Mesendoderm (in vitro differentiated cells): ENCODE results near the gene ZNF391. TPM values are rescaled to one million over a fixed set of nuclear protein-coding genes. Genes with fewer than 3 reads are reported as not detected.

Source experiments
- small RNA-seq: library from polyadenylated mRNA; stranded (forward); fragments of <200 nt; extraction: miRNeasy Mini kit (QIAGEN cat#:217004); gene quantifications from one replicate; pipeline ENCODE3, GENCODE V24; 2013; ENCODE audit not compliant: insufficient read depth

Gene ZNF391

Small RNAs within 50 kb of the gene (small RNA-seq; reads per million reads assigned to genes)
- gene MCFD2P1, result not detected
